ENCODE results near the gene LAMP1.
"Not testable (repeated sequence)": the region's sequence is repeated elsewhere in the genome, so short reads cannot be mapped to it uniquely, and the experiment has no call there.

The LAMP1 gene

GRCh38 chr13:113296823-113297369, at the start of gene LAMP1:
Gene LAMP1, plus strand, starts transcription at chr13:113297239. Its CDS starts 196 bp downstream, at chr13:113297435.
- peak; percentile 69 for DNase-seq

- no peak for DNase-seq
Observed at GRCh38 chr13:113252516-113253095, 44.4 kb upstream of the LAMP1 start.

- not testable (repeated sequence) for DNase-seq
Observed at GRCh38 chr13:113257908-113258307, 39.1 kb upstream of the LAMP1 start.

GRCh38 chr13:113258321-113259054, 38.6 kb upstream of the LAMP1 start:
- no peak for DNase-seq

- no peak for DNase-seq
Observed at GRCh38 chr13:113260996-113261395, 36.0 kb upstream of the LAMP1 start.

- not testable (repeated sequence) for DNase-seq
Observed at GRCh38 chr13:113263016-113263415, 34.0 kb upstream of the LAMP1 start.

- DNase-seq = no peak
Observed at GRCh38 chr13:113267642-113268405, 29.2 kb upstream of the LAMP1 start.

GRCh38 chr13:113272031-113272430, 25.0 kb upstream of the LAMP1 start:
- no peak for DNase-seq

- DNase-seq = no peak
Observed at GRCh38 chr13:113272701-113273181, 24.3 kb upstream of the LAMP1 start.

GRCh38 chr13:113273321-113273720, 23.7 kb upstream of the LAMP1 start:
- DNase-seq = no peak

GRCh38 chr13:113273851-113274590, 23.0 kb upstream of the LAMP1 start:
- no peak for DNase-seq

- DNase-seq = no peak
Observed at GRCh38 chr13:113274721-113275120, 22.3 kb upstream of the LAMP1 start.

- DNase-seq = peak; percentile 16
Observed at GRCh38 chr13:113275387-113275786, 21.7 kb upstream of the LAMP1 start.

- DNase-seq = no peak
Observed at GRCh38 chr13:113280126-113280525, 16.9 kb upstream of the LAMP1 start.

GRCh38 chr13:113283904-113284303, 13.1 kb upstream of the LAMP1 start:
- DNase-seq = no peak

GRCh38 chr13:113288880-113289279, 8.2 kb upstream of the LAMP1 start:
- no peak for DNase-seq

- no peak for DNase-seq
Observed at GRCh38 chr13:113291129-113291528, 5.9 kb upstream of the LAMP1 start.

- peak; percentile 19 for DNase-seq
Observed at GRCh38 chr13:113292021-113292862, 4.8 kb upstream of the LAMP1 start.

GRCh38 chr13:113293686-113294085, 3.4 kb upstream of the LAMP1 start:
- no peak for DNase-seq

GRCh38 chr13:113295776-113296175, 1.3 kb upstream of the LAMP1 start:
- no peak for DNase-seq

GRCh38 chr13:113297370-113298042, 467 bp downstream of the LAMP1 start:
- DNase-seq = no peak

All from NCI-H510A treated with DMSO at 0.1 percent for 48 hours (cell line).